Vagina (tissue), 2 donors: ENCODE measurements around the gene CFDP1. TPM values are rescaled to one million over a fixed set of nuclear protein-coding genes. Genes with fewer than 3 reads are reported as not detected.

Source experiments
- DNase-seq, 2 donors: peaks; one replicate each; pipeline ENCODE4 v3.0.0-alpha.2; 2017; ENCODE audit errors: extremely low spot score in 2 of 2
- H3K27ac ChIP-seq: fragments of 200-600 bp; sonication (generic); one replicate; pipeline ENCODE4 v1.5.1; 2019
- H3K27me3 ChIP-seq: fragments of 200-600 bp; sonication (generic); one replicate; pipeline ENCODE4 v1.5.1; 2019
- H3K36me3 ChIP-seq, 2 donors: fragments of 200-600 bp; sonication (generic); one replicate each; pipeline ENCODE4 v1.5.1; 2017 to 2019
- H3K4me1 ChIP-seq: fragments of 200-600 bp; sonication (generic); one replicate; pipeline ENCODE4 v1.5.1; 2019
- H3K4me3 ChIP-seq, 2 donors: fragments of 200-600 bp; sonication (generic); 1 replicate in 1 of 2; 2 replicates in 1 of 2; pipeline ENCODE4 v1.5.1; 2016 to 2019
- H3K9me3 ChIP-seq: fragments of 200-600 bp; sonication (generic); one replicate; pipeline ENCODE4 v1.5.1; 2019
- CTCF ChIP-seq, 3 experiments: fragments of 450-650 bp in 2 of 3; fragments of 200-600 bp in 1 of 3; sonication (generic) in 1 of 3; IDR thresholded peaks; one replicate each; pipeline ENCODE4 v1.5.1; 2017 to 2019; ENCODE audit warnings: antibody characterized with exemption in 3 of 3, mild to moderate bottlenecking in 2 of 3, moderate library complexity in 2 of 3
- POLR2A ChIP-seq, 2 donors: fragments of 450-650 bp; IDR thresholded peaks; one replicate each; pipeline ENCODE4 v1.6.1; 2017; ENCODE audit warnings: antibody characterized with exemption in 2 of 2, mild to moderate bottlenecking in 2 of 2, moderate library complexity in 2 of 2
- POLR2AphosphoS5 ChIP-seq, 2 donors: sonication (generic); formaldehyde crosslinking; IDR thresholded peaks; one replicate each; pipeline ENCODE4 v1.9.0; 2017; ENCODE audit warnings: antibody characterized with exemption in 2 of 2, mild to moderate bottlenecking in 2 of 2, low read depth in 1 of 2; ENCODE audit not compliant: insufficient read depth in 1 of 2
- intact Hi-C: fragments of 100-400 bp; cut with DNase I; formaldehyde crosslinking; loops from one replicate; pipeline ENCODE4 v1.15.1; 2023
- total RNA-seq: library from RNA; depleted of rRNA; stranded (reverse); fragments of >200 nt; gene quantifications from one replicate; pipeline ENCODE4 v1.2.3, GENCODE V29; 2016

Gene CFDP1
- total RNA-seq, 1 donor from 2014 or later: 45.7 TPM

GRCh38 chr16:75248142-75248535 is 185.2 kb downstream of the CFDP1 start:
- no peaks in the 10 kb centered on the region for H3K27me3 ChIP-seq
- no peaks in the 10 kb centered on the region for H3K36me3 ChIP-seq
- H3K4me1 ChIP-seq: peaks cover 89% of the 10 kb centered on the region
- H3K9me3 ChIP-seq: no peaks in the 10 kb centered on the region
- peak overlapping the region; percentile 88 for H3K27ac ChIP-seq
- H3K4me3 ChIP-seq: peak overlapping the region in 1 of 2 donors; percentile 4
- intact Hi-C loops: no loop called here
- TF ChIP-seq CTCF (IDR thresholded peaks at IDR 0.05) (no peak), POLR2A (IDR thresholded peaks at IDR 0.05) (no peak), POLR2AphosphoS5 (IDR thresholded peaks at IDR 0.05; ENCODE audit: insufficient read depth in 1 of 2, low read depth in 1 of 2) (no peak)
- DNase-seq: no peak

DNA sequence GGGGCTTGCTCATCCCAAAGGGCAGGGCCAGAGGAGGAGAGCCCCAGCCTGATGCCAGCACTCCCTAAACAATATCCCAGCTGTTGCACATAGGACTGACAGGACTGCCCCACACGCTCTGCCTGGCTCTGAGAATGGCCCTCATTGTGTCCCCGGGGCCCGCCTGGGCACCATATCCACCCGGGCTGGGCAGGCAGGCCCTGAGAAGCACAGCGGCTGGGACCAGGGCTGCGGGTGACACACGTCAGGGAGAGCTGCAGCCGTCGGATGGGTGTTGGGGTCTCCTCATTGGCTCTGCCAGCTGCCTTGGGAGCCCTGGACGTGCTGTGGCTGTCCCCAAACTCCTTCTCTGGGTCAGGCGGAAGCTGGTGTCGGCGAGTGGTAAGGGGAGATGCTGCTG is 186.1 kb downstream of the CFDP1 start:
- Histone ChIP-seq H3K9me3 (no peaks in the 10 kb centered on the region), H3K4me1 (peaks cover 81% of the 10 kb centered on the region), H3K4me3 (no peak overlapping the region), H3K27ac (peak overlapping the region; percentile 88), H3K36me3 (peaks cover 0 to 2% of the 10 kb centered on the region in 2 donors), H3K27me3 (no peaks in the 10 kb centered on the region)
- TF ChIP-seq POLR2A (IDR thresholded peaks at IDR 0.05) (no peak), POLR2AphosphoS5 (IDR thresholded peaks at IDR 0.05; ENCODE audit: insufficient read depth in 1 of 2, low read depth in 1 of 2) (no peak), CTCF (IDR thresholded peaks at IDR 0.05) (no peak)
- DNase-seq: no peak
- intact Hi-C loops: no loop called here

GRCh38 chr16:75246504-75247205 is 186.6 kb downstream of the CFDP1 start:
- Histone ChIP-seq H3K9me3 (no peaks in the 10 kb centered on the region), H3K36me3 (peaks cover 0 to 8% of the 10 kb centered on the region in 2 donors), H3K4me3 (no peak overlapping the region), H3K27ac (peak overlapping the region; percentile 88), H3K4me1 (peaks cover 75% of the 10 kb centered on the region), H3K27me3 (no peaks in the 10 kb centered on the region)
- TF ChIP-seq POLR2AphosphoS5 (IDR thresholded peaks at IDR 0.05; ENCODE audit: insufficient read depth in 1 of 2, low read depth in 1 of 2) (no peak), CTCF (IDR thresholded peaks at IDR 0.05) (no peak), POLR2A (IDR thresholded peaks at IDR 0.05) (no peak)
- no peak for DNase-seq
- intact Hi-C loops: no loop called here

- no peaks in the 10 kb centered on the region for H3K27me3 ChIP-seq
- peak overlapping the region in 1 of 2 donors; percentile 26 for H3K4me3 ChIP-seq
- peaks cover 75% of the 10 kb centered on the region for H3K4me1 ChIP-seq
- peak overlapping the region; percentile 88 for H3K27ac ChIP-seq
- intact Hi-C loops: no loop called here
- H3K9me3 ChIP-seq: no peaks in the 10 kb centered on the region
- DNase-seq: no peak
- TF ChIP-seq POLR2AphosphoS5 (IDR thresholded peaks at IDR 0.05; ENCODE audit: insufficient read depth in 1 of 2, low read depth in 1 of 2): peak; percentile 71 to 81
- no peak for TF ChIP-seq CTCF (IDR thresholded peaks at IDR 0.05)
- H3K36me3 ChIP-seq: peaks cover 0 to 16% of the 10 kb centered on the region in 2 donors
These were observed 188.2 kb downstream of the CFDP1 start for GRCh38 chr16:75244844-75245758.
